Testis (tissue), 3 donors: Measurements from ENCODE around the gene POU6F2. TPM values are rescaled to one million over a fixed set of nuclear protein-coding genes. Genes with fewer than 3 reads are reported as not detected.

Experiments
- DNase-seq: peaks from one replicate; pipeline ENCODE4 v3.0.0-alpha.2; 2019
- H3K27ac ChIP-seq, 2 donors: fragments of 200-600 bp; sonication (generic); one replicate each; pipeline ENCODE4 v1.5.1; 2019
- H3K27me3 ChIP-seq: fragments of 200-600 bp; sonication (generic); one replicate; pipeline ENCODE4 v1.5.1; 2019
- H3K36me3 ChIP-seq: fragments of 200-600 bp; sonication (generic); one replicate; pipeline ENCODE4 v1.5.1; 2017; ENCODE audit warnings: low read depth; ENCODE audit errors: missing control alignments
- H3K4me1 ChIP-seq: fragments of 200-600 bp; sonication (generic); one replicate; pipeline ENCODE4 v1.5.1; 2019
- H3K4me3 ChIP-seq, 2 donors: fragments of 200-600 bp; sonication (generic); one replicate each; pipeline ENCODE4 v1.5.1; 2017 to 2019
- H3K9me3 ChIP-seq: fragments of 200-600 bp; sonication (generic); one replicate; pipeline ENCODE4 v1.5.1; 2017
- CTCF ChIP-seq, 3 experiments: fragments of 450-650 bp in 2 of 3; fragments of 200-600 bp in 1 of 3; sonication (generic) in 1 of 3; IDR thresholded peaks; one replicate each; pipeline ENCODE4 v1.5.1; 2016 to 2019; ENCODE audit warnings: antibody characterized with exemption in 3 of 3, mild to moderate bottlenecking in 2 of 3, moderate library complexity in 1 of 3
- POLR2A ChIP-seq: fragments of 450-650 bp; IDR thresholded peaks from one replicate; pipeline ENCODE4 v1.6.1; 2017; ENCODE audit warnings: antibody characterized with exemption, mild to moderate bottlenecking, moderate library complexity
- WGBS, 2 donors: methylation state at CpG; one replicate each; pipeline ENCODE4 v1.1.5; 2018; 5-methylcytosine and 5-hydroxymethylcytosine counted together
- intact Hi-C: fragments of 100-400 bp; cut with DNase I; formaldehyde crosslinking; loops from one replicate; pipeline ENCODE4 v1.15.1; 2023; ENCODE audit warnings: low total_unique reads
- polyA plus RNA-seq: library from polyadenylated mRNA; stranded (reverse); fragments of 350-450 nt; fragmentation: Illumina TruSeq; extraction: RNeasy Lipid Tissue Mini Kit (QIAGEN cat#74804); gene quantifications from one replicate; pipeline ENCODE4 v1.2.3, GENCODE V29; 2014; ENCODE audit warnings: low read depth, low replicate concordance; ENCODE audit not compliant: insufficient read depth
- total RNA-seq, 2 donors: library from RNA; depleted of rRNA; stranded (reverse); fragments of >200 nt; gene quantifications; one replicate each; pipeline ENCODE4 v1.2.3, GENCODE V29; 2016

POU6F2 gene
- total and polyA plus RNA-seq, 3 donors from 2014 or later = 1.3 to 3.4 (median 1.7) TPM

GRCh38 chr7:39168403-39169098, 190.8 kb downstream of the POU6F2 start:
- H3K9me3 ChIP-seq = no peaks in the 10 kb centered on the region
- H3K4me3 ChIP-seq = no peak overlapping the region
- no peaks in the 10 kb centered on the region for H3K36me3 ChIP-seq
- no peaks in the 10 kb centered on the region for H3K4me1 ChIP-seq
- TF ChIP-seq POLR2A (no peak), CTCF (IDR thresholded peaks at IDR 0.05) (no peak)
- no peak for DNase-seq
- no peaks in the 10 kb centered on the region for H3K27me3 ChIP-seq
- intact Hi-C loops = no loop called here
- H3K27ac ChIP-seq = no peak overlapping the region
- WGBS, 2 donors = 78 to 85% methylated on average over 8 of the region's 8 CpGs

- Histone ChIP-seq H3K36me3 (no peaks in the 10 kb centered on the region), H3K4me1 (no peaks in the 10 kb centered on the region), H3K27me3 (no peaks in the 10 kb centered on the region), H3K9me3 (no peaks in the 10 kb centered on the region), H3K27ac (no peak overlapping the region), H3K4me3 (no peak overlapping the region)
- TF ChIP-seq CTCF (IDR thresholded peaks at IDR 0.05) = no peak
- no peak for TF ChIP-seq POLR2A
- intact Hi-C loops = no loop called here
- 74 to 78% methylated on average over 1 of the region's 1 CpG for WGBS, 2 donors
- DNase-seq = no peak
Measured at GRCh38 chr7:39172137-39172536, 194.4 kb downstream of the POU6F2 start.

GRCh38 chr7:39181398-39181797, 203.7 kb downstream of the POU6F2 start:
- H3K4me1 ChIP-seq = no peaks in the 10 kb centered on the region
- H3K27ac ChIP-seq = no peak overlapping the region
- H3K27me3 ChIP-seq = no peaks in the 10 kb centered on the region
- TF ChIP-seq CTCF (IDR thresholded peaks at IDR 0.05) = no peak
- TF ChIP-seq POLR2A = no peak
- H3K9me3 ChIP-seq = no peaks in the 10 kb centered on the region
- no peak for DNase-seq
- 69 to 72% methylated on average over 3 of the region's 3 CpGs for whole genome bisulfite sequencing, 2 donors
- no peak overlapping the region for H3K4me3 ChIP-seq
- intact Hi-C loops = no loop called here
- H3K36me3 ChIP-seq = no peaks in the 10 kb centered on the region

- no peak overlapping the region for H3K27ac ChIP-seq
- WGBS, 2 donors = 70 to 72% methylated on average over 2 of the region's 2 CpGs
- intact Hi-C loops = no loop called here
Measured at GRCh38 chr7:39183796-39184195, 206.1 kb downstream of the POU6F2 start.

More at GRCh38 chr7:39183796-39184195, 206.1 kb downstream of the POU6F2 start:
- TF ChIP-seq CTCF (IDR thresholded peaks at IDR 0.05) (no peak), POLR2A (no peak)
- no peaks in the 10 kb centered on the region for H3K36me3 ChIP-seq
- no peaks in the 10 kb centered on the region for H3K27me3 ChIP-seq
- DNase-seq = no peak
- no peaks in the 10 kb centered on the region for H3K9me3 ChIP-seq
- H3K4me1 ChIP-seq = no peaks in the 10 kb centered on the region
- no peak overlapping the region for H3K4me3 ChIP-seq
